ENCODE data around the gene LRPAP1.

- TF ChIP-seq, protein P1, sequence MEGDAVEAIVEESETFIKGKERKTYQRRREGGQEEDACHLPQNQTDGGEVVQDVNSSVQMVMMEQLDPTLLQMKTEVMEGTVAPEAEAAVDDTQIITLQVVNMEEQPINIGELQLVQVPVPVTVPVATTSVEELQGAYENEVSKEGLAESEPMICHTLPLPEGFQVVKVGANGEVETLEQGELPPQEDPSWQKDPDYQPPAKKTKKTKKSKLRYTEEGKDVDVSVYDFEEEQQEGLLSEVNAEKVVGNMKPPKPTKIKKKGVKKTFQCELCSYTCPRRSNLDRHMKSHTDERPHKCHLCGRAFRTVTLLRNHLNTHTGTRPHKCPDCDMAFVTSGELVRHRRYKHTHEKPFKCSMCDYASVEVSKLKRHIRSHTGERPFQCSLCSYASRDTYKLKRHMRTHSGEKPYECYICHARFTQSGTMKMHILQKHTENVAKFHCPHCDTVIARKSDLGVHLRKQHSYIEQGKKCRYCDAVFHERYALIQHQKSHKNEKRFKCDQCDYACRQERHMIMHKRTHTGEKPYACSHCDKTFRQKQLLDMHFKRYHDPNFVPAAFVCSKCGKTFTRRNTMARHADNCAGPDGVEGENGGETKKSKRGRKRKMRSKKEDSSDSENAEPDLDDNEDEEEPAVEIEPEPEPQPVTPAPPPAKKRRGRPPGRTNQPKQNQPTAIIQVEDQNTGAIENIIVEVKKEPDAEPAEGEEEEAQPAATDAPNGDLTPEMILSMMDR (IDR thresholded peaks at IDR 0.05), result no peak
- no peak for TF ChIP-seq POLR2A (IDR thresholded peaks at IDR 0.05)
These were observed 824 bp downstream of the LRPAP1 start for GRCh38 chr4:3531318-3531878.

Measured in uterus (tissue), 2 donors.